ENCODE measurements around the gene DGKQ. TPM values are rescaled to one million over a fixed set of nuclear protein-coding genes. Genes with fewer than 3 reads are reported as not detected.

The DGKQ gene
- total RNA-seq, 4 donors from 2014 or later: 3.2 to 5.2 (median 4.5) TPM

DNA sequence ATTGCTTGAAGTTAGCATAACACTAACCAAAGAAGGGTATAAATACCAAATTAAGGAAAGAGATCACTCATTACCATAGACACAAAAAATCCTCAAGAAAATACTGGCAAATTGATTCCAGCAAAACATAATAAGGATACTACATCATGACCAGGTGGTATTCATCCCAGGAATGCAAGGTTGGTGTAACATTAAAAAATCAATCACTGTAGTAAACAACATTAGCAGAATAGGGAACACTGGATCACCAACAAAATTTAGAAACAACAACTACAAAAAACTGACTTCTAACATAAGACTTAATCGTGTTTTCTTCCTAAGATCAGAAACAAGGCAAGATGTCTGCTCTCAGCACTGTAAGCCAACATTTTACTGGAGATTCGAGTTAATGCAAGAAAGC is 55.4 kb downstream of the DGKQ start:
- TF ChIP-seq, protein P1, sequence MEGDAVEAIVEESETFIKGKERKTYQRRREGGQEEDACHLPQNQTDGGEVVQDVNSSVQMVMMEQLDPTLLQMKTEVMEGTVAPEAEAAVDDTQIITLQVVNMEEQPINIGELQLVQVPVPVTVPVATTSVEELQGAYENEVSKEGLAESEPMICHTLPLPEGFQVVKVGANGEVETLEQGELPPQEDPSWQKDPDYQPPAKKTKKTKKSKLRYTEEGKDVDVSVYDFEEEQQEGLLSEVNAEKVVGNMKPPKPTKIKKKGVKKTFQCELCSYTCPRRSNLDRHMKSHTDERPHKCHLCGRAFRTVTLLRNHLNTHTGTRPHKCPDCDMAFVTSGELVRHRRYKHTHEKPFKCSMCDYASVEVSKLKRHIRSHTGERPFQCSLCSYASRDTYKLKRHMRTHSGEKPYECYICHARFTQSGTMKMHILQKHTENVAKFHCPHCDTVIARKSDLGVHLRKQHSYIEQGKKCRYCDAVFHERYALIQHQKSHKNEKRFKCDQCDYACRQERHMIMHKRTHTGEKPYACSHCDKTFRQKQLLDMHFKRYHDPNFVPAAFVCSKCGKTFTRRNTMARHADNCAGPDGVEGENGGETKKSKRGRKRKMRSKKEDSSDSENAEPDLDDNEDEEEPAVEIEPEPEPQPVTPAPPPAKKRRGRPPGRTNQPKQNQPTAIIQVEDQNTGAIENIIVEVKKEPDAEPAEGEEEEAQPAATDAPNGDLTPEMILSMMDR (IDR thresholded peaks at IDR 0.05 in 4 of 5, conservative IDR thresholded peaks at IDR 0.05 in 1 of 5): no peak
- TF ChIP-seq POLR2A (IDR thresholded peaks at IDR 0.05): no peak
- Histone ChIP-seq H3K4me3 (no peak overlapping the region), H3K27me3 (no peaks in the 10 kb centered on the region), H3K4me1 (no peaks in the 10 kb centered on the region), H3K27ac (no peak overlapping the region), H3K9me3 (no peaks in the 10 kb centered on the region), H3K36me3 (no peaks in the 10 kb centered on the region)
- intact Hi-C loops (cut with DNase I; ENCODE audit: low total_unique reads): no loop called here
- in situ Hi-C loops (cut with MboI; ENCODE audit: low sequenced_read_pairs in 4 of 4): no loop called here
- ATAC-seq: no peak
- no peak for DNase-seq

- no peak for ATAC-seq
- Histone ChIP-seq H3K4me3 (no peak overlapping the region), H3K36me3 (peaks cover 0 to under 1% of the 10 kb centered on the region in 2 donors), H3K9me3 (no peaks in the 10 kb centered on the region), H3K4me1 (no peaks in the 10 kb centered on the region), H3K27ac (no peak overlapping the region), H3K27me3 (no peaks in the 10 kb centered on the region)
- DNase-seq: no peak
- in situ Hi-C loops (cut with MboI; ENCODE audit: low sequenced_read_pairs in 4 of 4): no loop called here
- intact Hi-C loops (cut with DNase I; ENCODE audit: low total_unique reads): no loop called here
- TF ChIP-seq, protein P1 (IDR thresholded peaks at IDR 0.05 in 4 of 5, conservative IDR thresholded peaks at IDR 0.05 in 1 of 5): no peak
- TF ChIP-seq POLR2A (IDR thresholded peaks at IDR 0.05): no peak
Measured at GRCh38 chr4:917466-917865, 55.9 kb downstream of the DGKQ start.

DNA sequence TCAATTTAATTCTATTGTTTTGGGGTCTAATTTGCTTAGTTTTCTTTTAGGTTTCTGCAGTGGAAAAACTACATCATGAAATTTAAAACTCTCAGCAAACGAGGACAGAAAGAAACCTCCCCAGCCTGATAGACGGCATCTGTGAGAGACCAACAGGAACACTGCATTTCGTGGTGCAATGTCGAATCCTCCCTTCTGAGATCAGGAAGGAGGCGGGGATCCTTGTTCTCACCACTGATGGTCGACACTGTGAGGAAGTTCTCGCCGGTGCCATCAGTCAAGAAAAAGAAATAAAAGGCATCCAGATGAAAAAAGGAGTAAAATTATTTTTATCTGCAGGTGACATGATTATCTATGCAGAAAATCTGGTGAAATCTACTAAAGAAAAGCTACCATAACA is 57.8 kb downstream of the DGKQ start:
- no peak for ATAC-seq
- no peak overlapping the region for H3K27ac ChIP-seq
- in situ Hi-C loops (cut with MboI; ENCODE audit: low sequenced_read_pairs in 4 of 4): no loop called here

GRCh38 chr4:915041-915474 is 58.3 kb downstream of the DGKQ start:
- intact Hi-C loops (cut with DNase I; ENCODE audit: low total_unique reads): no loop called here
- no peaks in the 10 kb centered on the region for H3K9me3 ChIP-seq
- H3K27ac ChIP-seq: no peak overlapping the region
- TF ChIP-seq, protein P1 (IDR thresholded peaks at IDR 0.05 in 4 of 5, conservative IDR thresholded peaks at IDR 0.05 in 1 of 5): no peak
- TF ChIP-seq POLR2A (IDR thresholded peaks at IDR 0.05): no peak
- H3K27me3 ChIP-seq: no peaks in the 10 kb centered on the region
- no peak overlapping the region for H3K4me3 ChIP-seq
- no peaks in the 10 kb centered on the region for H3K4me1 ChIP-seq
- DNase-seq (no peak), ATAC-seq (no peak)
- in situ Hi-C loops (cut with MboI; ENCODE audit: low sequenced_read_pairs in 4 of 4): no loop called here
- H3K36me3 ChIP-seq: peaks cover 0 to 18% of the 10 kb centered on the region in 2 donors

More for the DNA sequence above, 57.8 kb downstream of the DGKQ start:
- Histone ChIP-seq H3K4me1 (no peaks in the 10 kb centered on the region), H3K4me3 (no peak overlapping the region), H3K27me3 (no peaks in the 10 kb centered on the region), H3K36me3 (peaks cover 0 to 18% of the 10 kb centered on the region in 2 donors), H3K9me3 (no peaks in the 10 kb centered on the region)
- DNase-seq: no peak
- intact Hi-C loops (cut with DNase I; ENCODE audit: low total_unique reads): no loop called here
- no peak for TF ChIP-seq POLR2A (IDR thresholded peaks at IDR 0.05)
- TF ChIP-seq, protein P1 (IDR thresholded peaks at IDR 0.05 in 4 of 5, conservative IDR thresholded peaks at IDR 0.05 in 1 of 5): no peak

- TF ChIP-seq POLR2A (IDR thresholded peaks at IDR 0.05): no peak
- TF ChIP-seq, protein P1 (IDR thresholded peaks at IDR 0.05 in 4 of 5, conservative IDR thresholded peaks at IDR 0.05 in 1 of 5): no peak
- H3K9me3 ChIP-seq: no peaks in the 10 kb centered on the region
- DNase-seq: no peak
- H3K27ac ChIP-seq: no peak overlapping the region
- no peaks in the 10 kb centered on the region for H3K4me1 ChIP-seq
- H3K4me3 ChIP-seq: no peak overlapping the region
- ATAC-seq: no peak
- peaks cover 0 to 18% of the 10 kb centered on the region in 2 donors for H3K36me3 ChIP-seq
- H3K27me3 ChIP-seq: no peaks in the 10 kb centered on the region
- in situ Hi-C loops (cut with MboI; ENCODE audit: low sequenced_read_pairs in 4 of 4) (no loop called here), intact Hi-C loops (cut with DNase I; ENCODE audit: low total_unique reads) (no loop called here)
Measured at GRCh38 chr4:914531-914930, 58.8 kb downstream of the DGKQ start.

Measured in gastrocnemius medialis (tissue), 4 donors.